SJSA1 (cell line): Measurements from ENCODE around the gene SLC5A1. TPM values are rescaled to one million over a fixed set of nuclear protein-coding genes. Genes with fewer than 3 reads are reported as not detected.

ENCODE experiments used
- DNase-seq, 2 experiments: peaks; one replicate each; pipeline ENCODE4 v3.0.0-alpha.2; 2015 to 2020; ENCODE audit warnings: low spot score in 2 of 2, low read depth in 1 of 2
- H3K27ac ChIP-seq: fragments of 250-450 bp; sonication (Bioruptor Pico); 2 replicates; pipeline ENCODE4 v1.5.1; 2020; ENCODE audit warnings: mild to moderate bottlenecking, moderate library complexity
- H3K27me3 ChIP-seq: fragments of 250-450 bp; sonication (Bioruptor Pico); replicated peaks from 2 replicates; pipeline ENCODE4 v1.5.1; 2020; ENCODE audit warnings: mild to moderate bottlenecking, moderate library complexity
- H3K36me3 ChIP-seq: fragments of 250-450 bp; sonication (Bioruptor Pico); 2 replicates; pipeline ENCODE4 v1.5.1; 2020; ENCODE audit warnings: mild to moderate bottlenecking
- H3K4me1 ChIP-seq: fragments of 250-450 bp; sonication (Bioruptor Pico); replicated peaks from 2 replicates; pipeline ENCODE4 v1.6.1; 2021; ENCODE audit warnings: mild to moderate bottlenecking
- H3K4me3 ChIP-seq: fragments of 250-450 bp; sonication (Bioruptor Pico); 2 replicates; pipeline ENCODE4 v1.5.1; 2020; ENCODE audit warnings: mild to moderate bottlenecking
- H3K9me3 ChIP-seq: fragments of 250-450 bp; sonication (Bioruptor Pico); replicated peaks from 2 replicates; pipeline ENCODE4 v1.5.1; 2020; ENCODE audit warnings: mild to moderate bottlenecking
- total RNA-seq: library from RNA; depleted of rRNA; stranded (reverse); fragments of >200 nt; shearing (Covaris generic); gene quantifications from 2 replicates; pipeline ENCODE4 v1.2.3, GENCODE V29; 2014; rRNA removed

Gene SLC5A1
- total RNA-seq, result not detected in 2 replicates

DNA sequence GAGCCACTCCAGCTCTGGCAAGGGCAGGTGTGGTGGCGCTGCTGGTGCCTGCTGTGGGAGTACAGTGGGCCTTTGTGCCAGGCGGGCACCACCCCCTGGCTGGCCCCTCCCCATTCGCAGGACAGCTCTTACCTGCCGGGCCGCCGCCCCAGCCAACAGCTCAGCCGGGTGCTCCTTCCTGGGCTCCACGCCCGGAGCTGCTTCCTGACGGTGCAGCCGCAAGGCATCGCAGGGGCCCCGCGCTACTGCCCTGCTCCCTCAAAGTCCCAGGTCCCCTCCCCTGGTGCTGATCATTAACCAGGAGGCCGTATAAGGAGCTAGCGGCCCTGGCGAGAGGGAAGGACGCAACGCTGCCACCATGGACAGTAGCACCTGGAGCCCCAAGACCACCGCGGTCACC lies at the start of gene SLC5A1:
Gene SLC5A1, plus strand, starts transcription at position 338 of the 400 bp plus-strand sequence. Its CDS starts 21 bp downstream, at position 359.
- Histone ChIP-seq H3K27me3 (0 out of 2 replicates have a peak, but pooled peaks cover 4% of the 10 kb centered on the region), H3K9me3 (no peaks in the 10 kb centered on the region), H3K27ac (no peak within 1 kb of the TSS), H3K36me3 (no peaks in the 10 kb centered on the region), H3K4me1 (no peaks in the 10 kb centered on the region), H3K4me3 (no peak within 1 kb of the TSS)
- no peak for DNase-seq

DNA sequence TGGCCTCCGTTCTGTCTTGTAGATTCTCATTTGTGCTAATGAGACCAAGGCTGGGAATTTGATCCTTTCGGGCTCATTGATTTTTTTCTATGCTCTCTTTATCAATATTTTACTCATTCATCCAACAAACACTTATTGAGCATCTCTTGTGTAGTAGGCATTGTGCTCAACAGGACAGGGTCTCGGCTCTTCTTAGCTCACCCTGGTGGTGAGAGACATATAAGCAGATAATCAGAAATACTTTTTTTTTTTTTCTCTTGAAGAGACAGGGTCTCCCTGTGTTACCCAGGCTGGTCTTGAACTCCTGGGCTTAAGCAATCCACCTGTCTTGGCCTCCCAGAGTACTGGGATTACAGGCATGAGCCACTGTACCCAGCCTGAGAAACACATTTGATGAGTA lies 48.0 kb upstream of the SLC5A1 start:
- Histone ChIP-seq H3K4me3 (no peak overlapping the region), H3K27me3 (0 out of 2 replicates have a peak, but pooled peaks cover 5% of the 10 kb centered on the region), H3K9me3 (no peaks in the 10 kb centered on the region), H3K27ac (no peak overlapping the region), H3K36me3 (no peaks in the 10 kb centered on the region), H3K4me1 (no peaks in the 10 kb centered on the region; the same call in 1 of the 2 replicates)
- DNase-seq, result no peak

DNA sequence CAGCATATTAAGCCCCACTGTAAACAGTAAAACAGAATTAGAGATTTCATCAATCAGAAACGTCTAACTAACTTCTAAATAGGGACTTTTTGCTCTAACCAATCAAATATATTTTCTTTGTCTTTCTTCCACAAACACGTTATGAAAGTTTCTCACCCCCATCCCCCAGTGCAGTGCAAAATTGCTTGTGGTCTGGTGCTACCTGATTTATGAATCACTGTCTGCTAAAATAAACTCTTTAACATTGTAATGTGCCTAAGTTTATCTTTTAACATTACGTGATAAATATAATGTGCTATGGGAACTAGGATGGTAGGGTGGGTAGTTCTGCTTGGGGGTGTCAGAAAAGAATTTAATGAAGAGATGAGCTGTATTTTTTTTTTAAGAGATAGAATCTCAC lies 47.3 kb upstream of the SLC5A1 start:
- no peaks in the 10 kb centered on the region for H3K9me3 ChIP-seq
- no peak overlapping the region for H3K4me3 ChIP-seq
- H3K27me3 ChIP-seq, result 0 out of 2 replicates have a peak, but pooled peaks cover 5% of the 10 kb centered on the region
- H3K36me3 ChIP-seq, result no peaks in the 10 kb centered on the region
- DNase-seq, result no peak
- H3K27ac ChIP-seq, result no peak overlapping the region
- H3K4me1 ChIP-seq, result no peaks in the 10 kb centered on the region; the same call in 1 of the 2 replicates

DNA sequence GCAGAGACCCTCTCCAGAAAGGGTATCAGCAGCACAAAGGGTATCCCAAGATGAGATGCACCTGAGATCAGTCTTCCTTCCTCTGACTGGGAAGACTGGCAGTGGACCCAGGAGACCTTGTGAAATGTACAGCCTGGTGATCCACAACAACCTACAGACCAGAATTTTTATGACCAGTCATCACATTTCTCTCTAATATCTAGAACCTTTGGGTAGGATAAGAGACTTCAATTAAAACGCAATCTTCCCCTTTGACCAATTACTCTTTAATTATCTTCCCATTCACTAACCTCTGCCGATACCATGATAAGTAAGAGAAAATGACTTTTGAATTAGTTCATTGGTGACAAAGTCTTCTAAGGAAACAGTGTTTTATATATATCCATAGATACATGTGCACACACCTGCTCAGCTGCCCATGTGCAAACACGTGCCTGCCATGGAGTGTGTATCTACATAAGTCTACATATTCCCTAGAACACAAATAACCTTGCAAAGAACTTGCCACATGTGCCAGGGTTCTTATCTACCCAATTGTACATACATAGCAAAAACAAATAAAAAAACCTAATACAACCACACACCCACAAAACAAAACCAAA lies 44.2 kb upstream of the SLC5A1 start:
- no peaks in the 10 kb centered on the region; the same call in 1 of the 2 replicates for H3K4me1 ChIP-seq
- H3K9me3 ChIP-seq, result no peaks in the 10 kb centered on the region
- H3K36me3 ChIP-seq, result no peaks in the 10 kb centered on the region
- no peak overlapping the region for H3K27ac ChIP-seq
- H3K27me3 ChIP-seq, result no peaks in the 10 kb centered on the region
- H3K4me3 ChIP-seq, result no peak overlapping the region
- DNase-seq, result no peak

GRCh38 chr22:32000181-32000580 lies 42.9 kb upstream of the SLC5A1 start:
- Histone ChIP-seq H3K27ac (no peak overlapping the region), H3K4me1 (no peaks in the 10 kb centered on the region; the same call in 1 of the 2 replicates), H3K36me3 (no peaks in the 10 kb centered on the region), H3K4me3 (no peak overlapping the region), H3K27me3 (no peaks in the 10 kb centered on the region), H3K9me3 (no peaks in the 10 kb centered on the region)
- DNase-seq, result no peak

GRCh38 chr22:32005453-32005852 lies 37.6 kb upstream of the SLC5A1 start:
- no peak for DNase-seq

GRCh38 chr22:32013200-32013599 lies 29.9 kb upstream of the SLC5A1 start:
- no peaks in the 10 kb centered on the region for H3K36me3 ChIP-seq
- H3K27me3 ChIP-seq, result 0 out of 2 replicates have a peak, but pooled peaks cover 6% of the 10 kb centered on the region
- no peaks in the 10 kb centered on the region for H3K4me1 ChIP-seq
- H3K9me3 ChIP-seq, result peaks cover 9% of the 10 kb centered on the region; the same call in 1 of the 2 replicates
- H3K27ac ChIP-seq, result no peak overlapping the region
- H3K4me3 ChIP-seq, result no peak overlapping the region
- no peak for DNase-seq

More at GRCh38 chr22:32005453-32005852, 37.6 kb upstream of the SLC5A1 start:
- no peaks in the 10 kb centered on the region for H3K4me1 ChIP-seq
- H3K4me3 ChIP-seq, result no peak overlapping the region
- peaks cover 11% of the 10 kb centered on the region; the same call in 1 of the 2 replicates for H3K27me3 ChIP-seq
- no peaks in the 10 kb centered on the region for H3K9me3 ChIP-seq
- no peak overlapping the region for H3K27ac ChIP-seq
- no peaks in the 10 kb centered on the region for H3K36me3 ChIP-seq

DNA sequence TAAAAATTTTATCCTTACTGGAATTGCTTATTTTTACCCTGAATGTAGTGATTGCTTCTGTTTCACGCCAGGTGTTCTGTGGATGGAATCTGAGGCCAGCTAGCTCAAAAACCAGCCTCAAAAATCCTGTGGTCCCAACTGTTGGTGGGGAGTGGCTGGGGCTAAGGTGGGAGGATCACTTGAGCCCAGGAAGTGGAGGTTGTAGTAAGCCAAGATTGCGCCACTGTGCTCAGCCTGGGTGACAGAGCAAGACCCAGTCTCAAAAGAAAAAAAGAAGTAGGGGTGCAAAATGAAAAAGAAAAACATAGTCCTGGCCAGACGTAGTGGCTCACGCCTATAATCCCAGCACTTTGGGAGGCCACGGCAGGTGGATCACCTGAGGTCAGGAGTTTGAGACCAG lies 27.0 kb upstream of the SLC5A1 start:
- H3K27ac ChIP-seq, result no peak overlapping the region
- H3K4me3 ChIP-seq, result no peak overlapping the region
- H3K9me3 ChIP-seq, result peaks cover 9% of the 10 kb centered on the region; the same call in 1 of the 2 replicates
- no peaks in the 10 kb centered on the region for H3K36me3 ChIP-seq
- H3K4me1 ChIP-seq, result peaks cover 8% of the 10 kb centered on the region
- 0 out of 2 replicates have a peak, but pooled peaks cover 3% of the 10 kb centered on the region for H3K27me3 ChIP-seq
- no peak for DNase-seq

- Histone ChIP-seq H3K27ac (no peak overlapping the region), H3K9me3 (peaks cover 6% of the 10 kb centered on the region; the same call in 1 of the 2 replicates), H3K36me3 (no peaks in the 10 kb centered on the region), H3K4me3 (no peak overlapping the region), H3K27me3 (0 out of 2 replicates have a peak, but pooled peaks cover 8% of the 10 kb centered on the region), H3K4me1 (peaks cover 8% of the 10 kb centered on the region)
- no peak for DNase-seq
Observed at GRCh38 chr22:32018056-32018455, 25.0 kb upstream of the SLC5A1 start.

- Histone ChIP-seq H3K4me1 (peaks cover 8% of the 10 kb centered on the region), H3K27me3 (0 out of 2 replicates have a peak, but pooled peaks cover 4% of the 10 kb centered on the region), H3K9me3 (no peaks in the 10 kb centered on the region; the same call in 1 of the 2 replicates), H3K36me3 (no peaks in the 10 kb centered on the region), H3K27ac (0 out of 2 replicates have a peak overlapping the region, but pooled peaks have one; percentile 13), H3K4me3 (no peak overlapping the region)
- peak in 1 of 2 experiments; percentile 84 for DNase-seq
Observed at GRCh38 chr22:32020117-32020516, 22.9 kb upstream of the SLC5A1 start.

DNA sequence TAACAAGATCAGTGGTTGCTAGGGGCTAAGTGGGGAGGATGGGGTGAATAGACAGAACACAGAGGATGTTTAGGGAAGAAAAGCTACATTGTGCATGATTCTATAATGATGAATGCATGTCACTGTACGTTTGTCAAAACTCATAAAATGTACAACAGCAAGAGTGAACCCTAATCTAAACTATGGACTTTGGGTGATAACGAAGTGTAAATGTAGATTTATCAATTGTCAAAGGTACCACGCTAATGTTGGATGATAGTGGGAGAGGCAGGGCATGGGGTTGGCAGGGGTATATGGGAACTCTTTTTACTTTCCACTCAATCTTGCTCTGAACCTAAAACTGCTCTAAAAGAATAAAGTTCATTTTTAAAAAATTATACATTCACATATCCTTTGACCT lies 21.3 kb upstream of the SLC5A1 start:
- Histone ChIP-seq H3K4me1 (peaks cover 8% of the 10 kb centered on the region), H3K36me3 (no peaks in the 10 kb centered on the region), H3K27me3 (0 out of 2 replicates have a peak, but pooled peaks cover 4% of the 10 kb centered on the region), H3K4me3 (no peak overlapping the region), H3K9me3 (no peaks in the 10 kb centered on the region; the same call in 1 of the 2 replicates), H3K27ac (no peak overlapping the region)
- no peak for DNase-seq

GRCh38 chr22:32023251-32023827 lies 19.7 kb upstream of the SLC5A1 start:
- Histone ChIP-seq H3K9me3 (no peaks in the 10 kb centered on the region; the same call in 1 of the 2 replicates), H3K36me3 (no peaks in the 10 kb centered on the region), H3K4me1 (peaks cover 8% of the 10 kb centered on the region), H3K27me3 (0 out of 2 replicates have a peak, but pooled peaks cover 4% of the 10 kb centered on the region), H3K27ac (no peak overlapping the region), H3K4me3 (no peak overlapping the region)
- no peak for DNase-seq

- no peaks in the 10 kb centered on the region for H3K36me3 ChIP-seq
- H3K27me3 ChIP-seq, result peaks cover 4% of the 10 kb centered on the region; the same call in 1 of the 2 replicates
- no peak overlapping the region for H3K4me3 ChIP-seq
- H3K27ac ChIP-seq, result no peak overlapping the region
- H3K4me1 ChIP-seq, result peaks cover 6% of the 10 kb centered on the region
- H3K9me3 ChIP-seq, result no peaks in the 10 kb centered on the region; the same call in 1 of the 2 replicates
- no peak for DNase-seq
Observed at GRCh38 chr22:32024796-32025195, 18.3 kb upstream of the SLC5A1 start.
